Ishikawa (cell line): ENCODE data around the gene MEGF11.

Experiments used
- CEBPB ChIP-seq: IDR thresholded peaks from 2 replicates; pipeline ENCODE4 v1.6.1; 2012
- CREB1 ChIP-seq: IDR thresholded peaks from 2 replicates; pipeline ENCODE4 v1.6.1; 2012; ENCODE audit warnings: low read depth
- EGR1 ChIP-seq: IDR thresholded peaks from 2 replicates; pipeline ENCODE4 v1.6.1; 2012
- EP300 ChIP-seq: IDR thresholded peaks from 2 replicates; pipeline ENCODE4 v1.6.1; 2012; ENCODE audit warnings: borderline replicate concordance
- FOXM1 ChIP-seq: IDR thresholded peaks from 2 replicates; pipeline ENCODE4 v1.6.1; 2012; ENCODE audit warnings: low read depth, borderline replicate concordance
- MAX ChIP-seq: IDR thresholded peaks from 2 replicates; pipeline ENCODE4 v1.6.1; 2012
- NFIC ChIP-seq: IDR thresholded peaks from 2 replicates; pipeline ENCODE4 v1.6.1; 2012
- RAD21 ChIP-seq: IDR thresholded peaks from 2 replicates; pipeline ENCODE4 v1.6.1; 2012; ENCODE audit warnings: low read depth
- REST ChIP-seq: IDR thresholded peaks from 2 replicates; pipeline ENCODE4 v1.6.1; 2012; ENCODE audit warnings: low read depth, mild to moderate bottlenecking
- TAF1 ChIP-seq: IDR thresholded peaks from 2 replicates; pipeline ENCODE4 v1.6.1; 2012; ENCODE audit warnings: low read depth, mild to moderate bottlenecking
- TCF12 ChIP-seq: IDR thresholded peaks from 2 replicates; pipeline ENCODE4 v1.6.1; 2012; ENCODE audit warnings: low read depth
- TEAD4 ChIP-seq: IDR thresholded peaks from 2 replicates; pipeline ENCODE4 v1.6.1; 2012
- USF1 ChIP-seq: IDR thresholded peaks from 2 replicates; pipeline ENCODE4 v1.6.1; 2012
- YY1 ChIP-seq: IDR thresholded peaks from 2 replicates; pipeline ENCODE4 v1.6.1; 2012; ENCODE audit warnings: low read depth
- ZBTB7A ChIP-seq: IDR thresholded peaks from 2 replicates; pipeline ENCODE4 v1.6.1; 2012; ENCODE audit warnings: low read depth

The MEGF11 gene

GRCh38 chr15:65901336-65901735 is 352.2 kb downstream of the MEGF11 start:
- no peak for TF ChIP-seq RAD21
- TF ChIP-seq TCF12: no peak
- TF ChIP-seq MAX: no peak
- no peak for TF ChIP-seq EGR1
- no peak for TF ChIP-seq REST

- TF ChIP-seq EP300: no peak
- no peak for TF ChIP-seq TAF1
- no peak for TF ChIP-seq RAD21
- TF ChIP-seq NFIC: no peak
- TF ChIP-seq REST: no peak
- no peak for TF ChIP-seq USF1
- no peak for TF ChIP-seq TCF12
- TF ChIP-seq FOXM1: no peak
- no peak for TF ChIP-seq ZBTB7A
- no peak for TF ChIP-seq TEAD4
- TF ChIP-seq CREB1: no peak
- TF ChIP-seq YY1: no peak
- TF ChIP-seq MAX: no peak
- no peak for TF ChIP-seq CEBPB
Measured at GRCh38 chr15:65900488-65900887, 353.1 kb downstream of the MEGF11 start.

- TF ChIP-seq TCF12 (no peak), TEAD4 (no peak), TAF1 (no peak), REST (no peak), EP300 (no peak), YY1 (no peak), EGR1 (no peak), MAX (no peak), RAD21 (no peak), NFIC (no peak), FOXM1 (no peak), CEBPB (no peak), CREB1 (no peak)
Measured at GRCh38 chr15:65896236-65896635, 357.3 kb downstream of the MEGF11 start.

- TF ChIP-seq TEAD4 (no peak), REST (no peak), CEBPB (no peak), EGR1 (no peak), TCF12 (no peak)
Measured at GRCh38 chr15:65893060-65893459, 360.5 kb downstream of the MEGF11 start.
